GM21360 (cell line): ENCODE results near the gene CBX8.

Experiments used
- ATAC-seq: cut with Tn5 transposase; IDR thresholded peaks from one replicate; pipeline ENCODE4 v1.9.1; 2021; ENCODE audit warnings: mild to moderate bottlenecking, moderate library complexity; ENCODE audit not compliant: unreplicated experiment

Gene CBX8

GRCh38 chr17:79835953-79836509 is 39.2 kb upstream of the CBX8 start:
- ATAC-seq, result no peak

DNA sequence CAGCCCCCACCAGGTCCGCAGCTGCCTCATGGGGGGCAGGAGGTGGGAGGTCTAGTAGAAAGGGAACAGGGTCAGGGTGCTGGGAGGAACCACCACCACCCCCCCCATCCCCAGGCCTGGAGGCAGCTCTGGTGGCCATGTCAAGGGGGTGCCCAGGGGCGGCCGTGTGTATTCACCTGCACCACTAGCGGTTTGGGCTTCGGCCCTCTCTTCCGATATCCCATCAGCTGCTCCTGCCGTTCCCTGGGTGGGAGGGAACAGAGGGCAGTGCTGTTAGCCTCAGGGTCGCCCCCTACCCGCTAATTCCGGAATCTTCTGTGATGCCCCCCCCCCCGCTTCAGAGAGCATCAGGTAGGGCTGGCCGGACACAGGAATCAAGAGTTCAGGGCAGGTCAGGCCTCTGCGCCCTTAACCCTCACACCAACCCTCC is 38.6 kb upstream of the CBX8 start:
- no peak for ATAC-seq

DNA sequence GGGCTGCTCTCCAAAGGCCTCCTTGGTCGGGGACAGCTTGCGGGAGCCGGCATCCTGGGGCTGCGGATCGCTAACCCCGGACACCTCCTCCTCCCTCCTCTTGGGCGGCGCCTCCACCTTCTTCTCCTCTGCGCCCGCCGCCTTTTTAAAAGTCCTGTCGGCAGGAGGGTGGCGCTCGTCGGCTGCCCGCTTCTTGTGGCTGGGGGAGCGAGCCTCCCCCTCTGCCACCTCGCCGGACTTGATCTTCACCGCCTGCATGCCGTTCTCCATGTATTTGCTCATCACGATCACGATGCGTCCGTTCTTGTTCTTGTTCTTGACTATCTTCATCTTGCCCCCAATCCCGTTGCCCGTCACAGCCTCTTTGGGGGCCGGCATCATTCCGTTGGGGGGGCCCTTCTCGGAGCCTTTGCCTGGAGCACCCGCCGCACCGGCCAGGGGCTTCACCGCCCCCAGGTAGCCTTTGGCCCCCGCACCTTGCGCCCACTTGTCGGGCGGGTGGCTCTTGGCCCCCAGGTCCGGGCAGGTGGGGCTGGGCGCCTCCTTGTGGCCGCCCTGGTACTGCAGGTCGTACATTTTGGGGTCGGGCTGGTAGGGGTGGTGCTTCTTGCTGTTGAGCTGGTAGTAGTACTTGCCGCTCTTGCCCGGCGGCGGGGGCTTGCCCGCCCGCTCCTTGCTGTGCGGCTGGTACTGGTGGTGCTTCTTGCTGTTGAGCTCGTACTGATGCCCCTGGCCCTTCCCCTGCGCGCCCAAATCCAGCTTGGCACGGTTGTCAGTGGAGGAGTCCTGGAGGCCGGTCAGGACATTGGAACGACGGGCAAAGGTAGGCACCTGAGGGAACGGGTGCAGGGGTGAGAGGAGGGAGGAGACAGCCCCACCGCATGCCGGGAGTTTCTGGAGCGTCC is 37.9 kb upstream of the CBX8 start:
- ATAC-seq, result no peak

DNA sequence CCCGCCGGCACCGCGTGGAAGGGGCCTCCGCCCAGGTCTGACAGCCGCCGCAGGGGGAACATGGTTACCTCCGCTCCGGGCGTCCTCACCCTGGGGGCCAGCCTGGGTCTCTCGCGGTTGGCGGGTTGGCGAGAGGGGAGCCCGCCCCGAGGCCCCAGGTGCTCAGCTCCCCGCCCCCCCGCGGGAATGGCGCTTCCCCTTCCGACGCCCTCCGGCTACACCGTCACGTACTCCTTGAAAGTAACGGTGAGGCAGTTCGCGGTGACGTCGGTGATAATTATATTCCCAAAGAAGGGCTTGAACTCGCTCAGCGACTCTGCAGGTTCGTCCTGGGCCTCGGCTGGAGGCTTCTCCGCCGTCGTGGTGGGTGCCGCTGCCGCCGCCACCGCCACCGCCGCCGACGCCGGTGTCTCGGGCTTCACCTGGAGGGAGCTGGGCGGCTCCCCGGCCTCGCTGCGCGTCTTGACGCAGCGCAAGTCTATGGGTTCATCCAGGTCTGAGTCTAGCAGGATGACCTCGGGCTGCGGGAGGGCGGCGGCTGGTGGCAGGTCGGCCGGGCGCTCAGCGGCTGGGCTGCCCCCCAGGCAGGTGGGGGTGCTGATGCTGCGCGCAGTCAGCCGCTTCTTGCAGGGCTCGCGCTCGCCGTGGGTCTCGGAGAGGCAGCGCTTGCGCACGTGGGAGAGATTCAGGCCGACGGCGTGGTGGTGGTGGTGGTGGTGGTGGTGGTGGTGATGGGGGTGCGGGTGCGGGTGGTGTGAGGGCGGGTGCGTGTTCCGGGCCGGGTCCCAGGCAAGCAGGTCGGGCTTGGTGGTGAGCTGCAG is 37.1 kb upstream of the CBX8 start:
- ATAC-seq, result no peak

GRCh38 chr17:79833110-79833450 is 36.2 kb upstream of the CBX8 start:
- no peak for ATAC-seq

- no peak for ATAC-seq
Measured at GRCh38 chr17:79832218-79833109, 35.6 kb upstream of the CBX8 start.

- no peak for ATAC-seq
Measured at GRCh38 chr17:79831265-79832217, 34.7 kb upstream of the CBX8 start.

DNA sequence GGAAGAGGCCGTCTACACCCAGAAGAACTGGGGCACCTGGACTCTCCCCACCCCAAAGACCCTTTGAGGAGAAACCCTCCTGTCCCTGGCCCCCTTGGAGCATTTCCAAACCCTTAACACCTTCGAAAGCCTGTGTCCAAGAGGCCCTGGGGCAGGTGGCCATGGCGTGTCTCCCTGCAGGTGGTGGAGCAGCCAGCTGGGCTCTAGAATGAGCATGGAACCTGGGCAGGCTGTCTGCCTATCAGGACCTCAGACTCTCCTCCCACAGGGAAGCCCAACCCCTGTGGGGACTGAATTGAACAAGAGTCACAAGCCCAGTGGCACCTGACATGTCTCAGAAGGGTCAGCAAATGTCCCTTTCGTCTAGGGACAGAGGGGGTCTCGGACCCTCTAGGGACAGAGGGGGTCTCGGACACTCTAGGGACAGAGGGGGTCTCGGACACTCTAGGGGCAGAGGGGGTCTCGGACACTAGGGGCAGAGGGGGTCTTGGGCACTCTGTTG is 33.9 kb upstream of the CBX8 start:
- ATAC-seq, result no peak

GRCh38 chr17:79830303-79830702 is 33.4 kb upstream of the CBX8 start:
- no peak for ATAC-seq

- no peak for ATAC-seq
Measured at GRCh38 chr17:79829457-79829856, 32.6 kb upstream of the CBX8 start.

DNA sequence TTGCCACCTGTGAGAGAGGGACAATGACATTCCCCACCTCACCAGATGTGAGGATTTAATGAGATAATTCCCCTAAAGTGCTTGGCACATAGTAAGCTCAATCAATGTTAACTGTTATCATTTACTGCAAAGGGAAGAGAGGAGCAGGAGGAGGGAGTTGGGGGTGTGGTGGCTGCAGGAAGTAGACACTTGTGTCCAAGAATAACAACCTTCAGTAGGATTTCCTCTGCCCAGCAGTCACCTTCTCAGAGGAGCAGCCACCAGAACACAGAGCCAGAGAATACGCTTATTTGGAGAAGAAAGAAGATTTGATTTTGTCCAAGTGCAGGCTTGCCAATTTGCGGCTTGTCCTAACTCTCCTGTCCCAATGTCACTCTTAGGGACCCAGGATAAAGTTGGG is 32.1 kb upstream of the CBX8 start:
- no peak for ATAC-seq

DNA sequence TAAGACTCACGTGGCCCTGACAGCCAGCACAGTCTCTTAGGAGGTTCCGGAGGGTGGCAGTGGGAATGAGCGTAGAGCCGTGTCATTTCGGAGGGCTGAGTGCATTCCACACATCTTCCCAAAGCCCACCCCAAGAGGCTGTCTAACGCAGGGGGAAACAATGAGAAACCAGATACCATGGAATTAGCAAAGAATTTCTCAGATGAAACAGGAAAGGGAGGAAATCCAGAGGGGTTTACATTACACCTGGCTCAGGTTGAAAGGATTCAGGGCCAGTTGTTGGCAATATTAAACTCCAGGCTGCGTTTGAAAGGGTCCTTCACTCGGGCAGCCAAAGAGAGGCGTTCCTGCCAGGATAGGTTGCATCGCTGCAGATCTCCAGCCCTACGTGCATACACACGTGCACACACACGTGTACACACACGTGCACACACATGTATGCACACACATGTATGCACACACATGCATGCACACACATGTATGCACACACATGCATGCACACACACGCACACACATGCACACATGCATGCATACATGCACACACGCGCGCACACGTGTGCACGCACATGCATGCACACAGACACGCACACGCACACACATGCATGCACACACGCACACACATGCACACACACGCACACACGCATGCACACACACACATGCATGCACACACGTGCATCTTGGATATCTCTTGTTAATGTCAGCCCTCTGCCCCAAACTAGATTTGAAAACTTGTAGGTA is 30.1 kb upstream of the CBX8 start:
- ATAC-seq, result no peak

DNA sequence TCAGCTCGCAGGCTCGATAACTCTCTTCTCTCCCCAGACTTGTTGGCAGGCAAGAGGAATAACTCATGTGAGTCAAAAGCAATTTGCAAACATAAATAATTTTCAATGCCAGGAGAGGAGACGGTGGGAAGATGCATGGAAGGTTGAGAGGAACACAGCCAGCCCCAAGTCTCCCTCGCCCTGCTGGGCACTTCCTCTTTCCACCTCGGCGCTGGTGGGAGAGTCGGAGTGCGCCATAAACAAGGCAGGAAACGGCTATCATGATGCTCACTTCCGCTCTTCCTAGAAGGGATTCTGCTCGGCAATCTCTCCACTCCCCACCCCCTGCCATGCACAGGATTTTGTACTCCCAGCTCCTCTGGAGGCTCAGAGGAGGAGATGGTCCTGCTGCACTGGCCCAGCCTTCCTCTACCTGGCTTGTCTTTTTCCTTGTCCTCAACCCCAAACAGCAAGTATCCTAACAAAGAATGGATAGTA is 29.4 kb upstream of the CBX8 start:
- ATAC-seq, result no peak

DNA sequence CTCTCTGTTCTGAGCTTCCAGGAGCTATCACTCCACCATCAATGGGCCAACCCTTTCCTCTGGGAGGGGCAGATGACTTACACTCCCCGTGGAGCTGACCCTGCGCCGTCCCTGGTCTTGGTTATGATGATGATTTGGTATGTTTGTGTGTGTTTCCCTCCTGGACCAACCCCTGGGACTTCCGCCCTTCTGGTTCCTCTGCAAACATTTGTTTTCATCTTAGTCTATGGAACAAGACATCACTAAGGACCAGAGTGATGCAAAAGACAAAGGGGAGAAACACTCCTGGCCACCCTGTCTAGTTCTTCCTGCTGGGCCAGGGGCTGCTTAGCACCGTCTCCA is 28.7 kb upstream of the CBX8 start:
- ATAC-seq, result no peak

- ATAC-seq, result no peak
Measured at GRCh38 chr17:79824893-79825579, 28.2 kb upstream of the CBX8 start.

DNA sequence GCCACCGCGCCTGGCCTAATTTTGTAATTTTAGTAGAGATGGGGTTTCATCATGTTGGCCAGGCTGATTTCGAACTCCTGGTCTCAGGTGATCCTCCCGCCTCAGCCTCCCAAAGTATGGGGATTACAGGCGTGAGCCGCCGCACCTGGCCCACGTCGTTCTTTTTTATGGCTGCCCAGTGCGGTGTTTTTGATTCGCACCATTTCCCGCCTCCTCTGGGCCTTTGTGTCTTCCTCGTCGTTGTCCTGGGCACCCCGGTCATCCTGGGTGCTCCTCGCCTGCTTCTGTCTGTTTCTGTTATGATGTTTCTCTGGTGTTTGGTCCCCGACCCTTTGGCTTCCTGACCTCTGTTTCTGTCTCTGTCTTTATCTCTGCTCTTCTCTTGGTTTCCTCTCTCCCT is 27.4 kb upstream of the CBX8 start:
- no peak for ATAC-seq

GRCh38 chr17:79822583-79823124 is 25.8 kb upstream of the CBX8 start:
- ATAC-seq, result no peak
